NCI-H446 treated with DMSO at 0.1 percent for 48 hours (cell line): ENCODE results near the gene PFDN2.
A peak's percentile ranks its signal among the peaks of the same experiment; 100 is the strongest.
"Not testable (repeated sequence)": the region's sequence is repeated elsewhere in the genome, so short reads cannot be mapped to it uniquely, and the experiment has no call there.

Experiments used
- DNase-seq: peaks from one replicate; lab custom pipeline; 2025; lab: John Stamatoyannopoulos, UW

PFDN2 gene

DNA sequence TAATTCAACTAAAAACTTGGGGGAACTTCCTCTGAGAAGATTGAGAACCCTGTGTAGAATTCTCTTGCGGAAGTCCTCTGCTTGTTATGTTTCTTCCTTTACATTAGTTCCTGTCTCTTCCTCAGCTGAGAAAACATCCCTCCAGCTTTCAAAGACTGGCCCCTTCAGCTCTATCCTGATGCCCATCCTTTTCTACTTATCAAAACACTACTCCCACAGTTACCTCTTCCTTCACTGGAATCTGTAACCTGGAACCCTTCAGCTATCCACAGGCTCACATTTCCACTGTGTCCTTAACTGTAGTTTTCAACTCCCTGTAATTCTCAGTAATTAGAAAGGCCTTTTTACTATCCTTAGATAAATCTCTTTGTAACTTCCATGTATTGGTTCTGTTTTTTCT lies 20.6 kb upstream of the PFDN2 start:
- DNase-seq, result no peak

DNA sequence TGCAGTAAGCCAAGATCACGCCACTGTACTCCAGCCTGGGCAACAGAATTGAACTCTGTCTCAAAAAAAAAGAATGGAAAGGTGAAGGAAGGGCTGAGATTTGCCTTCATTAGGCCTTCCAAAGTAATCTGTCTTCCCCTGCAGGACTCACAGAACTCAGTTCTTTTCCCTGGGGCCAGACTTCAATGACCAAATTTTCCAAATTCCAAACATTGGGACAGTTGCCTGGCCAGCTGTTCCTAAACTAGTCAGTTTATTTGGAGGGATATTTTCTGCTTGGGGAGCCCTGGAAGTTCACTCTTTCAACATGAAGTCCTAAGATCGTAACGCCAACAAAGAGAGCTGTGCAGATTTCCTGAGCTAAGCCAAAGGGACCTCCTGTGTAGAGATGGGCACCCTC lies 20.0 kb upstream of the PFDN2 start:
- no peak for DNase-seq

DNA sequence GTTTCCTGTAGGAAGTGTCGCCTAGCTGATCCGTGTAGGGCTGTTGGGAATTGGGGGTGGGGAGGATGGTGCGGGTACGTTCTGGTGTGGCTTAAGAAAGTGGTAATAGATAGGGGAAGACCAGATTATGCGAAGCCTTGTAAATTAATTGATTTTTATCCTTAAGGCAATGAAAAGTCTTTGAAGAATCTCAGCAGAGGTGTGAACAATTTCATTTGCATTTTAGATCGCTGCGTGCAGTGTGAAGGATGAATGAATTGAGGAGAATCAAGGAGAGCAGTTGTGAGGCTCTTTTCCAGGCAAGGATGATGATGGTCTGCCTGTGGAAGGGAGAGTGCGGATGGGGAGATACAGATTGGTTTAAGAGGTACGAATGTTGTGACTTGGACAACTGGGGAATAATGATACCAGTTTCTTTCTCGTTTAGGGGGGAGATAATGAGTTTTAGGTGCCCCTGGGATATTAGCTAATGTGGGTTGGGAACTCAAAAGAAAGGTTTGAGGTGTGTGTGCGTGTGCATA lies 15.4 kb upstream of the PFDN2 start:
- DNase-seq, result no peak

DNA sequence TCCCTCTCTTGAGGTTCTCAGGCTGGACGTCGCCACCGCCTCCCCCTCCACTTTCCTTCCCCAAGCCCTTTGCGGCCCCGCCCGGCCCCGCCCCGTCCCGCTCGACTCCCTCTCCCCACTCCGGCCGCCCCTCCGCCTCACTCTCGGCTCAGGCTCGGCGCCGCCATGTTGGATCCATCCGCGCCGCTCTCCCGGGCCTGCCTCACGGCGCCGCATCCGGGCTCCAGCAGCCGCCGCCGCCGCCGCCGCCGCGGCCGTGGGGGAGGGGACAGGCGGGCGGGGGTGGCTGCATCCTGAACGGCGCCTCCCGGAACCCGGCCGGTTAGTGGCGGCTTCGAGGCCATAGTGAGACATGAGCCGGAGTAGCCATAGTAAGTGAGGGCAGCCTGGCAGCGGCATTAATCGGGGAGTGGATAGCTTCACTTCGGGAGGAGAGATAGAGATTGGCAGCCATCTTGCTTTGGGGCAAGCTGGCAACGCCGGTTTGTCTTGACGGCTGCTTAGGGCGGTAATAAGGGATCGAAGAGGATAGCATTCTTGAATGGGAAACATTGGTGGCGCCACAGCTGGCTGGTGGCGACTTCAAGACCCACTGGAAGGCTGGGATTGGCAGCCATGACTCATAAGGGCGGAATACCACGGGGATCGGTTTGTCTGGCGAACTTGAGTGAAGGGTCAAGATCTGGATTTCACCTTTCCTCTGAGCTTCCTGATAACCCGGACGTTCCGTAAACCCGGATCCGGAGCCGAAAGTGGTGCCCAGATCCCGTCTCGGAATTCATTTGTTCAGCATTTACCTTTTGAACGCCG lies 14.8 kb upstream of the PFDN2 start, which contains the start of gene DEDD:
Gene DEDD, minus strand, starts transcription at position 258 of the 810 bp plus-strand sequence. CDS start 8,205 bp downstream, outside the sequence.
- DNase-seq, result peak; percentile 97

DNA sequence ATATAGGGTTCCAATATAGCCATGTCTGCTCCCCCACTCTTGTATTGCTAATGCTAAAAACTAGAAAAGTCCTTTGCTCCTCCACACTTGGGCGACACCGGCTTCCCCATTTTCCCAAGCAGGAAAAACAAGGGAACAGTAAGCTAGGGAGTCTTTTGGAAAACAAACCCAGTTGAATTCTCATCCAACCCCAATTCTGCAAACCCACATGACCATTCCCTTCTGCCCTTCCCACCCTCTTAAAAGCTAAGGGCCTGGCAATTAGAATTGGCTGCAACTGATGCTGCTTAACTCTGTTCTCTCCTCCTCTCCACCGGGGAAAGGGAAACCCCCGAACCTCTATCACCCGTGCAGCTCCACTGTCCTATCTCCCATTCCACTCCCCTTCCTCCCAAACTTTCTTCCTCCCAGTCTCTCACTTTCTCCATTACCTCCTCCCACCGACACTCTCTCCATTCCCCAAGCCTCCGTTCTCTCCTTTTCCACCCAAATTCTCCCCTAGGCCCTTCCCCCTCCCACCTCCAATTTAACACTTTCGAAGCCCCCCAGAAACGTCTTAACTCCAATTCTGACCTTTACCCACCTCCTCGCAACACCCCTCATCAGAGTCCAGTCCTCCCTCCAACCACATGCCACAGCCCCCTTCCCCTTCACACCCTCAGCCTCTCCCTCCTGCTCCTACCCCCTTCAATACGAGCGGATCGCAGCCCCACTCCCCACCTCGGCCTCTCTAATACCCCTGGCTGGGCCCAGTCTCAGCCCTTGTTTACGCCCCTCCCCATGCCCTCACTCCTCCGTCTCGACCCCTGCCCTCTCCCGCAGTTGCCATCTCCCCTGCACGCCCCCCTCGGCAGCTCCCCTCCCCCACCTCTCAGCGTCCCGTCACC lies 13.9 kb upstream of the PFDN2 start:
- DNase-seq, result no peak

DNA sequence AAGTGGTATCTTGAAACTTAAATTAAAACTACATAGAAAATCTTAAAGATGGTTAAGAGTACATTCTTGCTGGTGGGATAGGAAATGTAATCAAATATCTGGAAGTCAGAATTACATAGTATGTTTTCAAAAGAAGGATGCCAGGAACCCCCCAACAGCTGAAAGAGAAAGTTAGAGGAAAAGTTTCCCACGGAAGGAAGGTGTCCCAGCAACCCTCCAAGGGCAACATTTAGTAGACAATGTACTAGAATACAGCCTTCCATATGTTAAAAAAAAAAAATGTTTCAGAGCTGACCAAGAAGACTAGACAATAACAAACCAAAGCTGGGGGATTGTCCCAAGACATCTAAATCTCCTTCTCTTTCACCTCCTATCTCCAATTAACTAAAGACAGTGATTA lies 12.4 kb upstream of the PFDN2 start:
- no peak for DNase-seq

DNA sequence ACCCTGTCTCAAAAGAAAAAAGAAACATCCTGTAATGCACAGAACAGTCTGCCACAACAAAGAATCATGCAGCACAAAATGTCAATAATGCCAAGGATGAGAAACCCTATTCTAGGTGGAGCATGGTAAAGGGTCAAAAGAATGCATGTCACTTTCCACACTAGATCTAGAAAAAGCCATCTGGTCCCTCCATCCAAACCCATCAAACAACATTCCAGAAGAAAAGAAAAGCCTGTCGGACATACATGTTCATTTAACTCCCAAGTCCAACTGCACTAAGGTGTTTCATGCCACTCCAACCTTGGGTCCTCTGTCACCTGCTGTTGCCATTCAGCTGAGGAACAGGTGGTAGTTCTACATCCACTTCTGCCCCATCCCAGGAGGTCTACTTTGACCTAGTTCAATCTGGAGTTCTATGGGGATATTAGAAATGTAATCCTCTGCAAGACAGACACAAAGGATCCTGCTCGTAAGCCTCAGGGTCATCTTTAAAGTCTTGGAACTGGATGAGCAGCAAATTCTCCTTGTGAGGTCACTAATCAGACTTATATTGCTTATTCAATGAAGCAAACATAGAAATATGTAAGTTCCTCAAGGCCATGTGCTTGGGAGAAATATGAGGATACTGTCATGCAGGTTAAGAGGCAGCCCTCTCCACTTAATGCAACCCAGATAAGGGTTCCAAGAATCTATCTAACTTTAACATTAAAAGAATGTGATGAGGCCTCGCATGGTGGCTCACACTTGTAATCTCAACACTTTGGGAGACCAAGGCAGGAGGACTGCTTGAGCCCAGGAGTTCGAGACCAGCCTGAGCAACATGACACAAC lies 11.0 kb upstream of the PFDN2 start:
- no peak for DNase-seq

DNA sequence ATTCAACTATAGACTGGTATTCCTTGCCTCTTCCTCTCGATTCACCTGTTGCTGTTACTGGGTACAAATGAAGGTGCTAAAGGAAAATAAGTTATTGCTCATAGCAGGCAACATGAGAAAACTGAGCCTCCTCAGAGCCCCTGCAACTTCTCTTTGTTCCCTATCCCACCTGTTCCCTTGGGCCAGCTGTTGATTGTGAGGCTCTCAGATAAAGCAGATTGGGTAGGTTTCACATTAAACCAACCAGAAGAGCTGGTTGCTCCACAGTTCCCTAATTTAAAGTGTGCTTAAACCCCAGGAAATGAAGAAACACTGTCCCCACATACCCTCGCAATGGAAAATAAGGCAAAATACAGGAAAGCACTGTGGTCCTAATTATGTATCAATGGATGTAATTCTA lies 9.8 kb upstream of the PFDN2 start:
- DNase-seq, result no peak

DNA sequence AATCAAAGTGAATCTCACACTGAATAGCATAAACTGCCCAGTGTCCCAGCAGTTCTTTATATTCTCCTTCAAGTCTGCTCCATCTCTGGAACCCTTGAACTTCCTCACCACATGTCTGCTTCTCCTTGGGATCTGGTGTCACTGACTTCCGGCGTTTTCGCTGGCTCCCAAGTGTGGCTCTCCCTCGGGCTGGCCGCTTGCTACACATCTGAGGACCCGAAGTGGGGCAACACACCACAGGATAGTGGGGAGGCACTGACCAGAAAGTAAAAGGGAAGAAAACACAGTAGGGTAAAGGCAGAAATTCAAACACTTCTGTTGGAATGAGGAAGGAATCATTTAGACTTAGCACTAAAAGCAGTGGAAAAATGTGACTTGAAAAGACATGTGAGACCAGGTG lies 5.1 kb upstream of the PFDN2 start:
- DNase-seq, result no peak

DNA sequence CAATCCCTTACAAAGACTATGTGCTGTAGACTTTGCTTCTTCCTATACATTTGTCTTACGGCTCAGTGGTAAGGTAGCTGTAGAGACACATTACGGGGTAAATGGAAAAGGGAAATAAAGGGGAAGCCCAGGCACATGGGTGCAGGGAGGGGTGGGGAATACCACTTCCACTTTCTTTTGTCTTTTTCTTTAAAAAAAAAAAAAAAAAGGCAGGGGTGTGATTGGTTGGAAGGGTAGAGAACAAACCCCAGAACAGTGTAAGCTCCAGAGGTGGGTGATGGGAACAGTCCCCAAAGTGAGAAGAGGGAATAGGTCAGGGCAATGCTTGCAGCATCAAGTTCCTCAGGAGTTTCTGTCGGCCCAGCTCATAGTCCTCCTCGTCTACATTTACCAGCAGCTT lies 4.0 kb upstream of the PFDN2 start:
- no peak for DNase-seq

DNA sequence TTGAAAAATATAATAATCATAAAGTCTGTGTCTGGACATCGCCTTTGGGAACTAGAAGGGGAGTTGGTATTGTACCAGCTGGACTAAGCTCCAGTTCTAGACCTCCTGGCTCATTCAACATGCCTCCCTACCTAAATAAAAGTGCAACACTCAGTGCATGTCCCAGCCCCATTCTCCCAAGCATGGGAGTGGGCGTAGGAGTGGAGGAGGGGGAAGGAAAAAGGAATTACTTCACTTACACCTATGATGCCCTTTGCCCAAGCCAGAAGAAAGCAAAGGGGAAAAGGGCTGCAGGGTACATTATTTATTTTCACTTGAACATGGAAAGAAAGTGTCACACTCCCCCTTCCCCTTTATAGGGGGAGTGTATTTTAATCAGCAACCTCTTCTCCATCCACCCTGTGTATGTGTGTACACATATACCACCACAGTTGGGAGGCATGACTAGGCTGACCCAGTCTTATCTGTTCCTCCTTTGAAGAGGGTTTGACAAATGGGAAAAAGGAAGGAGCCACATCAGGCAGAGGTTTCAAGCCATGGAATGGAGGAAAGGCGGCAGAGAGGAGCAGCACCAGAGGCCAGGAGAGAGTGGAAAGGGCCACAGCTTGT lies 3.3 kb upstream of the PFDN2 start:
- DNase-seq, result no peak

DNA sequence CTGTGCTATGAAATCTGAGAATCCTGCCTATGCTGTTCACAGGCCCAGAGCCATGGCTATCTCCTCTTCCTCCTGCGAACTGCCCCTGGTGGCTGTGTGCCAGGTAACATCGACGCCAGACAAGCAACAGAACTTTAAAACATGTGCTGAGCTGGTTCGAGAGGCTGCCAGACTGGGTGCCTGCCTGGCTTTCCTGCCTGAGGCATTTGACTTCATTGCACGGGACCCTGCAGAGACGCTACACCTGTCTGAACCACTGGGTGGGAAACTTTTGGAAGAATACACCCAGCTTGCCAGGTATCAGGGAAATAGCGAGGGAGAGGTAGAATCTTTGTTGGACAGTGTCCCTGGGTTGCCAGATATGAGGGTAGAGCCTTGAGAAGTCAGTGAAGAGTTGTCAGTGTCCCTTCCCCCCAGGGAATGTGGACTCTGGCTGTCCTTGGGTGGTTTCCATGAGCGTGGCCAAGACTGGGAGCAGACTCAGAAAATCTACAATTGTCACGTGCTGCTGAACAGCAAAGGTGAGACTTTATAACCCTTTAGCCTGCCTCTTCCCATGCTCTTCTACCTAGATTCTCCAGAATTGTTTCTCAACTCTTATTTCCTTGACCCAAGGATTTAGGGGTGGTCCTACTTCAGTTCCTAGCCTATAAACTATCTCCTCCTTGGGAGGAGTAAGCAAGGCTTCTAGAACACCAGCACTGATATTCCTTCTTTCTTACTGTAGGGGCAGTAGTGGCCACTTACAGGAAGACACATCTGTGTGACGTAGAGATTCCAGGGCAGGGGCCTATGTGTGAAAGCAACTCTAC lies 1.5 kb upstream of the PFDN2 start:
- DNase-seq, result no peak

DNA sequence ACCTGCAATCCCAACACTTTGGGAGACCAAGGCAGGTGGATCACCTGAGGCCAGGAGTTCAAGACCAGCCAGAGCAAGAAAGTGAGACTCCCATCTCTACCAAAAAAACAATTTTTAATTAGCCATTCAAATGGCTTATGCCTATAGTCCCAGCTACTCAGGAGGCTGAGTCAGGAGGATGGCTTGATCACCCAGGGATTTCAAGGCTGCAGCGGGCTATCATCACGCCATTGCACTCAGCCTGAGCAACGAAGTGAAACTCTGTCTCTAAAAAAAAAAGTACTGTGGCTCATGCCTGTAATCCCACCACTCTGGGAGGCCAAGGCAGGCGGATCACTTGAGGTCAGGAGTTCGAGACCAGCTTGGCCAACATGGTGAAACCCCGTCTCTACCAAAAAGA lies 1.9 kb downstream of the PFDN2 start:
- DNase-seq, result not testable (repeated sequence)

DNA sequence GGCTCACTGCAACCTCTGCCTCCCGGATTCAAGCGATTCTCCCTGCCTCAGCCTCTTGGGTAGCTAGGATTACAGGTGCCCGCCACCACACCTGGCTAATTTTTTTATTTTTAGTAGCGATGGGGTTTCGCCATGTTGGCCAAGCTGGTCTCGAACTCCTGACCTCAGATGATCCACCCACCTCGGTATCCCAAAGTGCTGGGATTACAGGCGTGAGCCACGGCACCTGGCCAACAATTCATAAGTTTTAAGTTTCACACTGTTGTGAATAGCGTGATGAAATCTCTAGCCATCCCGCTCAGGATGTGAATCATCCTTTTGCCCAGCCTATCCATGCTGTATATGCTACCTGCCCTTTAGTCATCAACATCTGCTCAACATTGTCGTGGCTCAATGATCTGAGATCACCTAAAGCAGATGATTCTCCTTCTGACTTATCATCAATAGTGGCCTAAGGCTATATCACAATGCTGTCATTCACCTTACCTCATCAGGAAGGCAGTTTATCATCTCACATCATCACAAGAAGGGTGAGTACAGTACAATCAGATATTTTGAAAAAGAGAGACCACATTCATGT lies 2.6 kb downstream of the PFDN2 start:
- no peak for DNase-seq

DNA sequence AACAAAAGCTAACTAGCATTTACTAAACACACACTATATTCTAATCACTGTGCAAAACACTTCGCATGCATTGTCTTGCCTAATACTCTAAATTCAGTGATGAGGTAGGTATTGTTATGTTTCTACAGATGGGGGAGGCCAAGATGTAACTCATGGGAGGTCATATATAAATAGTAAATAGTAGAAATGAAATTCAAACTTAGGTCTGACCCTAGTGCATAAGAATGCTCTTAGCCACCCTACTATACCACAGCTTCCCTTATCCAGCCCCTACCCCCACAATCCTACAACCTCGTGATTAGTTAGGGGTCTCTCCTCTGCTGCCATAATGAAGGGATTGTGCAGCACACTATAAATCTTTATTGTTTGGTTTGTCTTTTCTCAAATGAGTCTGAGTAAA lies 3.3 kb downstream of the PFDN2 start:
- no peak for DNase-seq

DNA sequence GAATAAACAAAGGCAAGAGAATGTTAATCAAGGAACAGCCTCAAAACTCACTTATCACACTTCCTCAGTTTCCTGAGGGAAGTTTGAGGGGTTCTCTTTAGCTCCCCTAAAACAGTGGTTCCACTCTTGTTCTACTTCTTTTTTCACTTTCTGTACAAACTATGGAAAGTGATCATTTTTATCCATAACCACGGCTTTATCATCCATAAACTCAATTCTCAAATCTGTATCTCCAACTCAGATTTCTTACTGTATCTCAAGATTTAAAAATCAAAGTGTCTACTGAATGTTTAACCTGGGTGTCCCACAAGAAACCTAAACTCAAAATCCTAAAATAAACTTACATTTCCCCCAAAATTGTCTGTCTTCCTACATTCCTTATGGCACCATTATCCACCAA lies 3.9 kb downstream of the PFDN2 start:
- no peak for DNase-seq

DNA sequence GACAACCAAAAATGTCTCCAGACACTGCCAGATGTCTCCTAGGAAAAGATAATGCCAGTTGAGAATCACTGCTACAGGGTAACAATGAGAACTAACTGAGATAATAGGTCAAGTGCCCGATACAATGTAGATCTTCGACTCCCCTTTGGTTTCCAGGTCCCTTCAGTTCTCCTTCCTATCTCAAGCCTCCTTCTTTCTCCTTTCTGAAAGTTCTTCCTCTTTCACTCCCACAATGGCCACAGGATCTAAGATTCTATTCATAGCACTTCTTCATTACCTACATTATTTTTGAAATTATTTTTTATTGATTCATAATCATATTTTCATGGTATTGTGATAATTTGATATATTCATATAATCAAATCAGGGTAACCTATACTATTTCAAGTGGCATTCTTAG lies 6.3 kb downstream of the PFDN2 start:
- no peak for DNase-seq

DNA sequence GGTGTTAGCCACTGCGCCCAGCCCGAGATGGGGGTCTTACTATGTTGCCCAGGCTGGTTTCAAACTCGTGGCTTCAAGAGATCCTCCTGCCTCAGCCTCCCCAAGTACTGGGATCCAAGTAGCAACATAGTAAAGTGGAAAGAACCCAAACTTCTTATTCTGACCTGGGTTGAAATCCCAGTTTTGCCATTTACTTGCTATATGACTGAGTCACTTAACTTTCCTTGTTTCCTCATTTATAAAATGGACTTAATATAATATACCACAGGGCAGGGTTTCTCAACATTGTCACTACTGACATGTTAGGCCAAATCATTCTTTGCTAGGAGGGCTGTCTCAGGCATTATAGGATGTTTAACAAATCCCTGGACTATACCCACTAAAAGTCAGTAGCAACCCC lies 6.7 kb downstream of the PFDN2 start:
- DNase-seq, result no peak

DNA sequence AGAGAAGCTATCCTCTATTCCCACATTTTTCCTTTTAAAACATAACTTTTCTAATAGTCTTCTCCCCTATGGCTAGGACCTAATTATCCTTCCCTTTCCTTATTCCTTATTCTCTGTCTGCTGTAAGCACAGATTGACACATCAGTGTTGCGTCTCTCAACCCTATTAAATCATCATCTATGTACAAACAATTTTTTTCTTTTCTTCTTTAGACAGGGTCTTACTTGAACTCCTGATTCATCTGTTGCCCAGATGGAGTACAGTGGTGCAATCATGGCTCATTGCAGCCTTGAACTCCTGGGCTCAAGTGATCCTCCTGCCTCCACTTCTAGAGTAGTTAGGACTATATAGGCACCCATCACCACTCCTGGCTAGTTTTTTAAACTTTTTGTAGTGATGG lies 11.4 kb downstream of the PFDN2 start:
- no peak for DNase-seq

DNA sequence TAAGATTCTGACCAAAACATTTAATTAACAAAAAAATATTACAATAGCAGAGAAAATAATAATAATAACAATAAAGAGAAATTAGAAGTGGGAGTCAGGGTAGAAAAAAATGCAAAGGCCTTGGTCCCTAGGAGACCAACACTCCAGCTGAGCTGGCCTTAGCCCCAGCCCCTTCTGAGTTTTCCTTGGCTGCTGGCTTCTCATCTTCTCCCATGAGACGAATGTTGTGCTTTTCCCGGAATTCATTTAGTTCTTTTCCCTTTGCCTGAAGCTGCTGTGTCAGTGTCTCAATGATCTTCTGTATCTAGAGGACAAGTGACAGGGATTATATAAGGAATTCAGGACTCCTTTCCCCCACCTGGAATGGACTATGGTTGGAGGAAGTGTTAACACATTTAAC lies 17.3 kb downstream of the PFDN2 start:
- no peak for DNase-seq
